LNCaP clone FGC (cell line): ENCODE measurements around the gene CHODL.

Experiments
- DNase-seq: peaks from one replicate; pipeline ENCODE4 v3.0.0-alpha.2; 2011; ENCODE audit warnings: low read depth
- H3K4me3 ChIP-seq: 2 replicates; pipeline ENCODE4 v1.5.1; 2011; ENCODE audit warnings: mild to moderate bottlenecking, low read depth, low read length, control low read depth
- TF ChIP-seq, protein P1 (sequence below): IDR thresholded peaks from 2 replicates; pipeline ENCODE4 v1.5.1; 2012; ENCODE audit warnings: mild to moderate bottlenecking; ENCODE audit not compliant: control insufficient read depth, insufficient read depth; ENCODE audit errors: extremely low read depth

Gene CHODL

DNA sequence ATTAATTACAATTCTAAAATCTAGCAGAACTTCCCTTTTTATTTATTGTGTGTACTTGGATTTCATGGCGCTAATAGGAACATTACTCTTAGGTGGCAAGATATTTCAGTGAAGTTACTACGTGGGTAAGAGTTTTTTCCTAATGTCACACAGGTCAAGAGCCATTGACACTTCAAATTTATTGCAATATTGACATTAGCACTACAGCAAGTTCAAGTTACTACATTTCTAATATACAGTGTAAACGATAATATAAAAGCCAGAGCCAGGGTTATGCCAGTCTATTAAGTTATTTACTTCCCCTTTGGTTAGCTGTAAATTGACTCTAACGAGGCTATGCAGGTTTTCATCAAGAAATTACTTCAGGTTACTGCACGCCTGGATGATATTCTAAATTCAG lies 29.7 kb downstream of the CHODL start:
- no peak for DNase-seq
- TF ChIP-seq, protein P1, sequence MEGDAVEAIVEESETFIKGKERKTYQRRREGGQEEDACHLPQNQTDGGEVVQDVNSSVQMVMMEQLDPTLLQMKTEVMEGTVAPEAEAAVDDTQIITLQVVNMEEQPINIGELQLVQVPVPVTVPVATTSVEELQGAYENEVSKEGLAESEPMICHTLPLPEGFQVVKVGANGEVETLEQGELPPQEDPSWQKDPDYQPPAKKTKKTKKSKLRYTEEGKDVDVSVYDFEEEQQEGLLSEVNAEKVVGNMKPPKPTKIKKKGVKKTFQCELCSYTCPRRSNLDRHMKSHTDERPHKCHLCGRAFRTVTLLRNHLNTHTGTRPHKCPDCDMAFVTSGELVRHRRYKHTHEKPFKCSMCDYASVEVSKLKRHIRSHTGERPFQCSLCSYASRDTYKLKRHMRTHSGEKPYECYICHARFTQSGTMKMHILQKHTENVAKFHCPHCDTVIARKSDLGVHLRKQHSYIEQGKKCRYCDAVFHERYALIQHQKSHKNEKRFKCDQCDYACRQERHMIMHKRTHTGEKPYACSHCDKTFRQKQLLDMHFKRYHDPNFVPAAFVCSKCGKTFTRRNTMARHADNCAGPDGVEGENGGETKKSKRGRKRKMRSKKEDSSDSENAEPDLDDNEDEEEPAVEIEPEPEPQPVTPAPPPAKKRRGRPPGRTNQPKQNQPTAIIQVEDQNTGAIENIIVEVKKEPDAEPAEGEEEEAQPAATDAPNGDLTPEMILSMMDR = no peak
- no peak overlapping the region for H3K4me3 ChIP-seq

DNA sequence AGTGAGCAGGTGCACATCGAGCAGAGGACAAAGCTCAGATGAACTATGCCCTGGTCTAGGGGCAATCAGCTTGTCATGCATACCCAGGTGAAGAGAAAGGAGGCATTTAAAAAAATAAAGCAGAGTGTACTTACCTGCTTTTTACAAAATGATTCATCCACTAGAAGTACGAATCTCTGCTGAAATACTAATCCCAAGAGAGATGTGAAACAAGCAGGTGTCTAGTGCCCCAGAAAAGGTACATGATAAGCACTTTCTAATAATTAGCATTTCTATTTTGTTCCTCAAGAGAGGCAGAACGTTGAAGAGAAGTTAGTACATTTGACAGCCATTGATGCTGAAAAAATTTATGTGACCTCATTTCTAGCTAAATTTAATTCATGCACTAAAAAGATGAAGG lies 31.1 kb downstream of the CHODL start:
- TF ChIP-seq, protein P1 = no peak
- no peak for DNase-seq
- H3K4me3 ChIP-seq = no peak overlapping the region

DNA sequence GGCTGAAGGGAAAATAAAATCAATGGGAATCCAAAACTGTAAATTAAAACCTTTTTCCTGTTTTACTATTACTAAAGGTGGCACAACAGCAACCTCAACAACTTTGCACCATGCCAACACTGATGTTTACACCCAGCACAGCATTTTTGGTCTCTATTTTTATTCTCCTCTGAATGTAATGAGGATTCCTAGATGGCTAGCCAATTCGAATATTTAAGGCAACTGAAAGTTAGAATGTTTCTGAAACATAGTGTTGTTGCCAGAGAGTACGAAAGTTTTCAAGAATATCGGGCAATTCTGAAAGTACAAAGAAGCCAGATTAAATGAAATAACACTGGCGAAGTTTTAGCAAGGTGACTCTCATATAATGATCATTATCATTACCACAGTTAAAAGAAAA lies 40.7 kb downstream of the CHODL start:
- TF ChIP-seq, protein P1 = no peak
- H3K4me3 ChIP-seq = no peak overlapping the region
- no peak for DNase-seq

DNA sequence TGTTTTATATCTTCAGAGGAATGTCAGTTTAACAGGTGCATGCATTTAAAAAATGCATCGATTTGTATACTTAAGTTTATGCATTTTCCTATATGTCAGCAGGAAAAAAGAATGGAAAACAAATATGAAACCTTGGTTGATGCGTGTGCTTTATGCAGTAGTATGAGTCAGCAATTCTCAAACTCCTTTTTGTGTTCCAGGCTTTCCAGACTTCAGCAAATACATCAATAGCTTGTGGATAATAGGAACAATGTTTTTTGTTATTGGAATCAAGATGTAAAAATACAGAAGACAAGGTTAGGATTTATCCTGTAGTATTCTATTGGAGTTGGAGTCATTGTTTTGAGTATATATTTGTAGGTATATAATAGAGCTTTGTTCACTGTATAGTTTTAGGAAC lies 45.2 kb downstream of the CHODL start:
- TF ChIP-seq, protein P1 = no peak
- no peak for DNase-seq
- no peak overlapping the region for H3K4me3 ChIP-seq

DNA sequence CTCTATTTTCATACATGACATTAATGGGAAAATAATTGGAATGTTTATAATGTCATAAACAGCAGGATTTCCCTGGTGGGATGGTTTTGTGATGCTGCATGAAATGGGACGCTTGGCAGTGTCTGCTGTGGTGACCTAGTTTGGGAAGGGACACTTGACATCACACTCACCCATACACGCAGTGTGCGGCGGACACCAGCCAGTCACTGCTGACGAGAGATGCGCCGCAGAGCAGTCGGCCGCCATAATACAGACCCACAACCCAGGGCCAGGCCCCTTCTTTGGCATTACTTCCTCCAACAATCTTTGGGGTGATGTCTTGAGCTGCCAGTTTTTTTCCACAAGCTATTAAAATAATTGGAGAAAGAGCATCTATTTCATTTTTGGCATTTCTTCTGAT lies 49.5 kb downstream of the CHODL start:
- TF ChIP-seq, protein P1 = no peak
- no peak for DNase-seq
- no peak overlapping the region for H3K4me3 ChIP-seq

DNA sequence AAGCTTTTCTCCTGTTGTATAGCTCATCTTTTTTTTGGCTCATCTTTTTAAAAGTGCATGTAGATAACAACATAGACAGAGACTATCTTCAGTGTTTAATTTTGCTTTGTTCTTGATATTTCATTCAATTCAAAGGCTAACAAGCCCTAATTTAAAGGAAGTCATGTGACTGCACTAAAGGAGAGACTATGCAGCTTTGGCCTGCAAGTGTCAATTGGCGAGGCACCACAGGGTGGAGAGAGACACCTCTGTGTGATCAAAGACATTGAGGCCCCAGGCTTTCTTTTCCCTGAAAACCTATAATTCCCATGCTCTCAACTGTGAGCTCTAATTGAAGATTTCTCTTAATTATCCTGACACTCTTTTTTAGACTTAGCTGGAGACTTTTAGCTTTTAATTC lies 53.6 kb downstream of the CHODL start:
- no peak overlapping the region for H3K4me3 ChIP-seq
- no peak for DNase-seq
- TF ChIP-seq, protein P1 = no peak
